Right lobe of liver (tissue), 6 donors: ENCODE results near the gene PSMD3. TPM values are rescaled to one million over a fixed set of nuclear protein-coding genes. Genes with fewer than 3 reads are reported as not detected.

Source experiments
- ATAC-seq, 4 donors: fragments of 200-7000 bp; cut with Tn5 transposase; one replicate each; pipeline ENCODE4 v1.9.1; 2020; ENCODE audit warnings: mild to moderate bottlenecking in 4 of 4, moderate library complexity in 4 of 4
- DNase-seq, 3 donors: peaks; one replicate each; pipeline ENCODE4 v3.0.0-alpha.2; 2020
- H3K27ac ChIP-seq, 3 donors: fragments of 200-600 bp; one replicate each; pipeline ENCODE4 v1.8.0; 2022
- H3K27me3 ChIP-seq, 2 donors: fragments of 200-600 bp; one replicate each; pipeline ENCODE4 v1.8.0; 2022
- H3K36me3 ChIP-seq, 4 donors: fragments of 200-600 bp; sonication (generic) in 1 of 4; one replicate each; pipeline versions ENCODE4 v1.5.1 to v1.8.0; 2017 to 2022; ENCODE audit warnings: control low read depth in 1 of 4
- H3K4me1 ChIP-seq, 4 donors: fragments of 200-600 bp; sonication (generic) in 1 of 4; one replicate each; pipeline versions ENCODE4 v1.5.1 to v1.8.0; 2017 to 2022; ENCODE audit warnings: control low read depth in 1 of 4
- H3K4me3 ChIP-seq, 3 donors: fragments of 200-600 bp; one replicate each; pipeline ENCODE4 v1.8.0; 2022
- H3K9me3 ChIP-seq, 4 donors: fragments of 200-600 bp; sonication (generic) in 1 of 4; one replicate each; pipeline versions ENCODE4 v1.5.1 to v1.8.0; 2017 to 2022; ENCODE audit warnings: control low read depth in 1 of 4
- CTCF ChIP-seq, 4 donors: fragments of 200-600 bp in 3 of 4; fragments of 450-650 bp in 1 of 4; IDR thresholded peaks; one replicate each; pipeline versions ENCODE4 v1.5.1 to v1.8.0; 2016 to 2022; ENCODE audit warnings: antibody characterized with exemption in 4 of 4, mild to moderate bottlenecking in 2 of 4
- POLR2A ChIP-seq: fragments of 450-650 bp; IDR thresholded peaks from one replicate; pipeline ENCODE4 v1.6.1; 2017; ENCODE audit warnings: antibody characterized with exemption, mild to moderate bottlenecking
- WGBS: methylation state at CpG from one replicate; pipeline ENCODE4 v1.1.6; 2018; ENCODE audit warnings: low coverage, low lambda C conversion rate; ENCODE audit not compliant: insufficient coverage; ENCODE audit errors: missing lambda C conversion rate; 5-methylcytosine and 5-hydroxymethylcytosine counted together
- intact Hi-C, 2 donors: fragments of 100-400 bp; cut with DNase I; formaldehyde crosslinking; loops; one replicate each; pipeline versions ENCODE4 v1.11.2 to v1.14.1; 2022
- total RNA-seq, 6 experiments: library from RNA; depleted of rRNA in 2 of 6; stranded (reverse); fragments of >200 nt in 2 of 6; fragmentation: NEBNext Ultra II Directional in 3 of 6; extraction: Animal tissue kit (Norgen Biotek cat#: 25700) in 3 of 6; gene quantifications; one replicate each; pipeline versions ENCODE4 v1.1.0 to v1.2.4, GENCODE V29; 2016 to 2023
- donor health status: DM: no; HTN: yes; CAD: no.
- donor health status: DM: no; HTN: no; CAD: no.
- donor health status: DM: no; HTN: no; CAD: no.
- donor health status: DM: no; HTN: yes; CAD: no.
- donor health status: DM: no; HTN: yes; CAD: no.

PSMD3 gene
- total RNA-seq, 6 experiments from 2014 or later, result 58.3 to 85.3 (median 67.4) TPM

- ATAC-seq (no peak), DNase-seq (peak in 1 of 3 donors; percentile 28)
- H3K4me1 ChIP-seq, result peaks cover 0 to 16% (median 2%) of the 10 kb centered on the region in 4 donors
- 93% methylated on average over 3 of the region's 11 CpGs for WGBS
- H3K27me3 ChIP-seq, result no peaks in the 10 kb centered on the region
- H3K36me3 ChIP-seq, result peaks cover 6 to 79% (median 39%) of the 10 kb centered on the region in 4 donors
- TF ChIP-seq CTCF (IDR thresholded peaks at IDR 0.05), result no peak
- TF ChIP-seq POLR2A, result no peak
- intact Hi-C loops, result no loop called here
- no peaks in the 10 kb centered on the region for H3K9me3 ChIP-seq
- no peak overlapping the region for H3K27ac ChIP-seq
- no peak overlapping the region for H3K4me3 ChIP-seq
These were observed 13.8 kb downstream of the PSMD3 start for GRCh38 chr17:39994448-39994847.

- Histone ChIP-seq H3K27me3 (no peaks in the 10 kb centered on the region), H3K27ac (no peak overlapping the region), H3K4me1 (peaks cover 0 to 16% (median 2%) of the 10 kb centered on the region in 4 donors), H3K36me3 (peaks cover 0 to 69% (median 31%) of the 10 kb centered on the region in 4 donors), H3K9me3 (no peaks in the 10 kb centered on the region), H3K4me3 (no peak overlapping the region)
- intact Hi-C loops, result no loop called here
- DNase-seq (peak in 1 of 3 donors; percentile 36), ATAC-seq (no peak)
- 87% methylated on average over 3 of the region's 6 CpGs for WGBS
- TF ChIP-seq CTCF (IDR thresholded peaks at IDR 0.05), result no peak
- TF ChIP-seq POLR2A, result no peak
These were observed 14.8 kb downstream of the PSMD3 start for GRCh38 chr17:39995438-39995837.

GRCh38 chr17:39996162-39996561 is 15.6 kb downstream of the PSMD3 start:
- TF ChIP-seq CTCF (IDR thresholded peaks at IDR 0.05), result no peak
- no peak for TF ChIP-seq POLR2A
- no peak overlapping the region for H3K4me3 ChIP-seq
- peak overlapping the region in 1 of 3 donors; percentile 43 for H3K27ac ChIP-seq
- ATAC-seq, result no peak
- intact Hi-C loops, result no loop called here
- 85% methylated on average over 2 of the region's 8 CpGs for WGBS
- H3K36me3 ChIP-seq, result peaks cover 0 to 62% (median 28%) of the 10 kb centered on the region in 4 donors
- H3K27me3 ChIP-seq, result no peaks in the 10 kb centered on the region
- DNase-seq, result peak in 1 of 3 donors; percentile 39
- H3K9me3 ChIP-seq, result no peaks in the 10 kb centered on the region
- peaks cover 0 to 16% (median 2%) of the 10 kb centered on the region in 4 donors for H3K4me1 ChIP-seq

- Histone ChIP-seq H3K27ac (peak overlapping the region in 1 of 3 donors; percentile 43), H3K36me3 (peaks cover 0 to 56% (median 23%) of the 10 kb centered on the region in 4 donors), H3K27me3 (no peaks in the 10 kb centered on the region), H3K9me3 (no peaks in the 10 kb centered on the region), H3K4me3 (no peak overlapping the region), H3K4me1 (peaks cover 0 to 16% (median 2%) of the 10 kb centered on the region in 4 donors)
- intact Hi-C loops, result no loop called here
- no peak for TF ChIP-seq CTCF (IDR thresholded peaks at IDR 0.05)
- ATAC-seq (peak; percentile 94 to 97 (median 96)), DNase-seq (peak; percentile 86 to 95 (median 93))
- WGBS, result 17% methylated on average over 6 of the region's 6 CpGs
These were observed 16.2 kb downstream of the PSMD3 start for GRCh38 chr17:39996800-39997199.

GRCh38 chr17:39997543-39997942 is 16.9 kb downstream of the PSMD3 start:
- Histone ChIP-seq H3K36me3 (peaks cover 0 to 48% (median 19%) of the 10 kb centered on the region in 4 donors), H3K27ac (no peak overlapping the region), H3K27me3 (no peaks in the 10 kb centered on the region), H3K9me3 (no peaks in the 10 kb centered on the region), H3K4me3 (no peak overlapping the region), H3K4me1 (peaks cover 0 to 16% (median 2%) of the 10 kb centered on the region in 4 donors)
- TF ChIP-seq POLR2A (no peak), CTCF (IDR thresholded peaks at IDR 0.05) (no peak)
- ATAC-seq, result no peak
- WGBS, result 83% methylated on average over 2 of the region's 4 CpGs
- intact Hi-C loops, result no loop called here
- peak in 1 of 3 donors; percentile 44 for DNase-seq
